ENCODE measurements around the gene ACP3.

DNA sequence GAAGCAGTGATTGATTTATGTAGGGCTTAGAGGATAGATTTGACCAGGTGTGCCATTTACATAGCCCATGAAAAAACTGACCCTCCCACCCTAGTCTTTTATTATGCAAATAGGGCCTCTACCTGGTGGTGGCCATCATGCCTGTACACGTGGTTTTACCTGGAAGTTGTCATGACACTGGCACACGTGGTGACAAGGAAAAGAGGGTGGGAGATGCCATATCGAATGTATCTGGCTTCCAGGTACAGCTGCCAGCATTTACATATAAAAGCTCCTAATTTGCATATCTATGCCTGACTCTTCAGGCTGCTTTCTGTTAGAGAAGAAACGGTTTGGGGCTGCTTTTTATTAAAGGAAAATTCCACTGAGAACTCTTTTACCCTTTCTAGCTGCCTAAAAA lies 65.1 kb downstream of the ACP3 start:
- TF ChIP-seq, protein P1, sequence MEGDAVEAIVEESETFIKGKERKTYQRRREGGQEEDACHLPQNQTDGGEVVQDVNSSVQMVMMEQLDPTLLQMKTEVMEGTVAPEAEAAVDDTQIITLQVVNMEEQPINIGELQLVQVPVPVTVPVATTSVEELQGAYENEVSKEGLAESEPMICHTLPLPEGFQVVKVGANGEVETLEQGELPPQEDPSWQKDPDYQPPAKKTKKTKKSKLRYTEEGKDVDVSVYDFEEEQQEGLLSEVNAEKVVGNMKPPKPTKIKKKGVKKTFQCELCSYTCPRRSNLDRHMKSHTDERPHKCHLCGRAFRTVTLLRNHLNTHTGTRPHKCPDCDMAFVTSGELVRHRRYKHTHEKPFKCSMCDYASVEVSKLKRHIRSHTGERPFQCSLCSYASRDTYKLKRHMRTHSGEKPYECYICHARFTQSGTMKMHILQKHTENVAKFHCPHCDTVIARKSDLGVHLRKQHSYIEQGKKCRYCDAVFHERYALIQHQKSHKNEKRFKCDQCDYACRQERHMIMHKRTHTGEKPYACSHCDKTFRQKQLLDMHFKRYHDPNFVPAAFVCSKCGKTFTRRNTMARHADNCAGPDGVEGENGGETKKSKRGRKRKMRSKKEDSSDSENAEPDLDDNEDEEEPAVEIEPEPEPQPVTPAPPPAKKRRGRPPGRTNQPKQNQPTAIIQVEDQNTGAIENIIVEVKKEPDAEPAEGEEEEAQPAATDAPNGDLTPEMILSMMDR (IDR thresholded peaks at IDR 0.05; ENCODE audit: insufficient read depth, low read depth, low read length): no peak
- no peak for TF ChIP-seq EZH2 (IDR thresholded peaks at IDR 0.05; ENCODE audit: insufficient read depth, low read length)
